Endodermal cell (in vitro differentiated cells): ENCODE data around the gene RBM20. TPM values are rescaled to one million over a fixed set of nuclear protein-coding genes. Genes with fewer than 3 reads are reported as not detected.

Experiments
- DNase-seq: peaks from one replicate; pipeline ENCODE4 v3.0.0-alpha.2; 2017
- H3K27ac ChIP-seq: 2 replicates; pipeline ENCODE4 v1.5.1; 2013; ENCODE audit warnings: mild to moderate bottlenecking, low read depth, low read length, moderate library complexity
- H3K27me3 ChIP-seq: 2 replicates; pipeline ENCODE4 v1.6.1; 2013; ENCODE audit warnings: mild to moderate bottlenecking, low read length, moderate library complexity; ENCODE audit not compliant: insufficient read depth, control insufficient read depth, poor library complexity, severe bottlenecking
- H3K36me3 ChIP-seq: 2 replicates; pipeline ENCODE4 v1.7.0; 2013; ENCODE audit warnings: mild to moderate bottlenecking, low read length, moderate library complexity; ENCODE audit not compliant: control insufficient read depth, insufficient read depth
- H3K4me1 ChIP-seq: one replicate; pipeline ENCODE4 v1.7.0; 2013; ENCODE audit warnings: low read length; ENCODE audit not compliant: control insufficient read depth, insufficient read depth
- H3K4me3 ChIP-seq: 2 replicates; pipeline ENCODE4 v1.5.1; 2013; ENCODE audit warnings: mild to moderate bottlenecking, low read length, moderate library complexity
- H3K9ac ChIP-seq: 2 replicates; pipeline ENCODE4 v1.6.1; 2013; ENCODE audit warnings: mild to moderate bottlenecking, low read length, moderate library complexity; ENCODE audit not compliant: poor library complexity, severe bottlenecking; ENCODE audit errors: extremely low read depth
- H3K9me3 ChIP-seq: 2 replicates; pipeline ENCODE4 v1.6.1; 2013; ENCODE audit warnings: mild to moderate bottlenecking, low read length, moderate library complexity; ENCODE audit not compliant: control insufficient read depth
- H3K27ac Mint-ChIP-seq: 2 replicates; pipeline ENCODE4 v1.8.0; 2020; ENCODE audit warnings: mixed read lengths
- H3K27me3 Mint-ChIP-seq: 2 replicates; pipeline ENCODE4 v1.8.0; 2021; ENCODE audit warnings: mild to moderate bottlenecking, mixed read lengths; ENCODE audit not compliant: insufficient read depth
- H3K36me3 Mint-ChIP-seq: 2 replicates; pipeline ENCODE4 v1.8.0; 2020; ENCODE audit warnings: low read depth, mixed read lengths
- H3K4me1 Mint-ChIP-seq: 2 replicates; pipeline ENCODE4 v1.8.0; 2020; ENCODE audit warnings: mixed read lengths
- H3K4me3 Mint-ChIP-seq: 2 replicates; pipeline ENCODE4 v1.8.0; 2020; ENCODE audit warnings: mild to moderate bottlenecking, moderate library complexity, mixed read lengths
- H3K9me3 Mint-ChIP-seq: 2 replicates; pipeline ENCODE4 v1.8.0; 2020; ENCODE audit warnings: mild to moderate bottlenecking, mixed read lengths
- CTCF ChIP-seq: fragments of 200-600 bp; sonication (generic); conservative IDR thresholded peaks from 2 replicates; pipeline ENCODE4 v1.5.0; 2021; ENCODE audit warnings: antibody characterized with exemption, mild to moderate bottlenecking
- WGBS, 2 experiments: methylation state at CpG; one replicate each; pipeline versions ENCODE4 v1.1.5 to v1.1.7; 2013; ENCODE audit warnings: missing lambda C conversion rate in 2 of 2, mixed read lengths in 1 of 2; ENCODE audit not compliant: insufficient coverage in 1 of 2, insufficient read length in 1 of 2; 5-methylcytosine and 5-hydroxymethylcytosine counted together
- total RNA-seq, 2 donors: library from RNA; stranded (reverse); fragmentation: NEBNext Ultra II Directional in 1 of 2; extraction: Animal tissue kit (Norgen Biotek cat#: 25700) in 1 of 2; gene quantifications; 2 replicates in 1 of 2; 3 replicates in 1 of 2; pipeline ENCODE4 v1.2.1, GENCODE V29; 2021

RBM20 gene
- total RNA-seq, 2 donors from 2014 or later: 6.2 to 7.0 TPM

- Mint-ChIP-seq H3K27ac (no peak overlapping the region), H3K4me3 (no peak overlapping the region), H3K36me3 (peaks cover 2% of the 10 kb centered on the region), H3K27me3 (no peaks in the 10 kb centered on the region), H3K9me3 (no peaks in the 10 kb centered on the region), H3K4me1 (peaks cover 22% of the 10 kb centered on the region)
- peak; percentile 29 for TF ChIP-seq CTCF
- Histone ChIP-seq H3K9me3 (no peaks in the 10 kb centered on the region), H3K4me1 (no peaks in the 10 kb centered on the region), H3K36me3 (no peaks in the 10 kb centered on the region), H3K9ac (no peak overlapping the region), H3K27ac (no peak overlapping the region), H3K4me3 (no peak overlapping the region), H3K27me3 (no peaks in the 10 kb centered on the region)
- no peak for DNase-seq
- WGBS, 2 experiments: 87 to 95% methylated on average over 5 to 8 of the region's 8 CpGs
Observed at GRCh38 chr10:110818311-110819256, 174.4 kb downstream of the RBM20 start.

- Mint-ChIP-seq H3K27me3 (no peaks in the 10 kb centered on the region), H3K9me3 (no peaks in the 10 kb centered on the region), H3K27ac (no peak overlapping the region), H3K4me1 (peaks cover 22% of the 10 kb centered on the region), H3K4me3 (no peak overlapping the region), H3K36me3 (peaks cover 2% of the 10 kb centered on the region)
- WGBS, 2 experiments: 97 to 98% methylated on average over 6 to 8 of the region's 8 CpGs
- no peak for DNase-seq
- no peak overlapping the region for H3K4me3 ChIP-seq
- no peaks in the 10 kb centered on the region for H3K9me3 ChIP-seq
- no peaks in the 10 kb centered on the region for H3K36me3 ChIP-seq
- no peaks in the 10 kb centered on the region for H3K27me3 ChIP-seq
- TF ChIP-seq CTCF: no peak
- no peaks in the 10 kb centered on the region for H3K4me1 ChIP-seq
- no peak overlapping the region for H3K9ac ChIP-seq
- H3K27ac ChIP-seq: no peak overlapping the region
Observed at GRCh38 chr10:110820321-110820814, 176.2 kb downstream of the RBM20 start.

GRCh38 chr10:110821508-110821907 lies 177.4 kb downstream of the RBM20 start:
- no peaks in the 10 kb centered on the region for H3K4me1 ChIP-seq
- Mint-ChIP-seq H3K4me3 (no peak overlapping the region), H3K27ac (no peak overlapping the region), H3K27me3 (no peaks in the 10 kb centered on the region), H3K36me3 (peaks cover 2% of the 10 kb centered on the region), H3K4me1 (peaks cover 22% of the 10 kb centered on the region), H3K9me3 (no peaks in the 10 kb centered on the region)
- no peak for TF ChIP-seq CTCF
- no peak overlapping the region for H3K9ac ChIP-seq
- H3K4me3 ChIP-seq: no peak overlapping the region
- no peak overlapping the region for H3K27ac ChIP-seq
- H3K27me3 ChIP-seq: no peaks in the 10 kb centered on the region
- WGBS, 2 experiments: 95 to 98% methylated on average over 4 to 7 of the region's 7 CpGs
- no peaks in the 10 kb centered on the region for H3K9me3 ChIP-seq
- H3K36me3 ChIP-seq: no peaks in the 10 kb centered on the region
- no peak for DNase-seq
